HCT116 (cell line): ENCODE data around the gene LCMT2. TPM values are rescaled to one million over a fixed set of nuclear protein-coding genes. Genes with fewer than 3 reads are reported as not detected.

Experiments used
- ATAC-seq: fragments of 200-7000 bp; cut with Tn5 transposase; 2 replicates; pipeline ENCODE4 v1.9.1; 2020; ENCODE audit warnings: mild to moderate bottlenecking, moderate library complexity
- BruUV-seq: library from RNA; stranded (reverse); fragments of 400-500 nt; replicated peaks from 2 replicates; lab custom pipeline; 2021; lab: Mats Ljungman, UMichigan
- CTCF ChIA-PET: fragments of 300-600 bp; sonication (Branson Sonifier 250); formaldehyde crosslinking; loops from one replicate; lab custom pipeline; 2021; ENCODE audit warnings: antibody characterized with exemption; lab: Charles Lee
- POLR2A ChIA-PET: fragments of 300-600, 350-600 bp; sonication (Branson Sonifier 250); formaldehyde crosslinking; loops from one replicate; lab custom pipeline; 2021; ENCODE audit warnings: antibody characterized with exemption; lab: Charles Lee
- RAD21 ChIA-PET, 2 experiments: fragments of 300-600 bp; sonication (Branson Sonifier 250); formaldehyde crosslinking; loops; one replicate each; lab custom pipeline; 2023; ENCODE audit warnings: low total read pairs in 2 of 2; ENCODE audit not compliant: uncharacterized antibody in 2 of 2, unreplicated experiment in 2 of 2, low non-redundant PET in 1 of 2; lab: Charles Lee
- DNase-seq: peaks from one replicate; pipeline ENCODE4 v3.0.0-alpha.2; 2010; ENCODE audit warnings: low read depth, low spot score
- H2AFZ ChIP-seq: fragments of 200-600 bp; shearing (Covaris generic), sonication (generic); 2 replicates; pipeline ENCODE4 v1.6.1; 2017; ENCODE audit warnings: low read depth, mixed run types, mixed read lengths, antibody characterized with exemption, low read length; ENCODE audit not compliant: poor library complexity, severe bottlenecking
- H3K27ac ChIP-seq: 2 replicates; pipeline ENCODE4 v1.5.1; 2012; ENCODE audit warnings: low read depth, low read length
- H3K27me3 ChIP-seq: fragments of 200-600 bp; sonication (generic); 2 replicates; pipeline ENCODE4 v1.6.1; 2016; ENCODE audit warnings: mixed run types, low read length, mixed read lengths; ENCODE audit not compliant: insufficient read depth
- H3K36me3 ChIP-seq, 2 experiments: fragments of 200-500 bp in 1 of 2; fragments of 200-600 bp in 1 of 2; sonication (Bioruptor generic) in 1 of 2; sonication (generic) in 1 of 2; 2 replicates each; pipeline versions ENCODE4 v1.5.1 to v1.6.1; 2014 to 2016; ENCODE audit warnings: low read length in 2 of 2, inconsistent platforms in 1 of 2, mixed read lengths in 1 of 2, mixed run types in 1 of 2; ENCODE audit not compliant: insufficient read depth in 2 of 2, control insufficient read depth in 1 of 2
- H3K4me1 ChIP-seq, 2 experiments: fragments of 200-600 bp in 1 of 2; sonication (generic) in 1 of 2; 2 replicates each; pipeline versions ENCODE4 v1.5.1 to v1.6.1; 2012 to 2017; ENCODE audit warnings: low read length in 2 of 2, inconsistent platforms in 1 of 2, mild to moderate bottlenecking in 1 of 2, mixed read lengths in 1 of 2, mixed run types in 1 of 2, moderate library complexity in 1 of 2; ENCODE audit not compliant: insufficient read depth in 2 of 2, control insufficient read depth in 1 of 2
- H3K4me2 ChIP-seq: fragments of 200-600 bp; sonication (generic); 2 replicates; pipeline ENCODE4 v1.6.1; 2017; ENCODE audit warnings: mixed run types, low read length, mixed read lengths
- H3K4me3 ChIP-seq, 2 experiments: fragments of 200-600 bp in 1 of 2; sonication (generic) in 1 of 2; replicated peaks in 1 of 2; 2 replicates each; pipeline ENCODE4 v1.5.1; 2011 to 2016; ENCODE audit warnings: low read length in 2 of 2, control low read depth in 1 of 2, low read depth in 1 of 2, mild to moderate bottlenecking in 1 of 2, mixed read lengths in 1 of 2, mixed run types in 1 of 2
- H3K79me2 ChIP-seq: fragments of 200-600 bp; sonication (generic); 2 replicates; pipeline ENCODE4 v1.6.1; 2017; ENCODE audit warnings: mild to moderate bottlenecking, mixed run types, low read length, moderate library complexity, mixed read lengths; ENCODE audit not compliant: insufficient read depth
- H3K9ac ChIP-seq: fragments of 200-600 bp; sonication (generic); 2 replicates; pipeline ENCODE4 v1.6.1; 2016; ENCODE audit warnings: low read length, mixed read lengths
- H3K9me2 ChIP-seq: fragments of 200-600 bp; sonication (generic), shearing (Covaris generic); 2 replicates; pipeline ENCODE4 v1.6.1; 2017; ENCODE audit warnings: mixed run types, mild to moderate bottlenecking, moderate library complexity; ENCODE audit not compliant: insufficient read depth
- H3K9me3 ChIP-seq, 2 experiments: fragments of 200-500 bp in 1 of 2; fragments of 200-600 bp in 1 of 2; sonication (Bioruptor generic) in 1 of 2; sonication (generic) in 1 of 2; 2 replicates each; pipeline ENCODE4 v1.6.1; 2014 to 2017; ENCODE audit warnings: low read length in 2 of 2, mixed read lengths in 2 of 2, inconsistent platforms in 1 of 2, low read depth in 1 of 2, mild to moderate bottlenecking in 1 of 2, mixed run types in 1 of 2, moderate library complexity in 1 of 2; ENCODE audit not compliant: control insufficient read depth in 1 of 2, insufficient read depth in 1 of 2
- H4K20me1 ChIP-seq: fragments of 200-600 bp; sonication (generic), shearing (Covaris generic); 2 replicates; pipeline ENCODE4 v1.6.1; 2017; ENCODE audit warnings: mixed run types, mild to moderate bottlenecking, moderate library complexity; ENCODE audit not compliant: insufficient read depth
- CTCF ChIP-seq, 3 experiments: fragments of 200-600 bp in 1 of 3; sonication (generic) in 1 of 3; IDR thresholded peaks in 2 of 3; conservative IDR thresholded peaks in 1 of 3; 2 replicates each; pipeline ENCODE4 v1.5.1; 2012 to 2017; ENCODE audit warnings: low read depth in 2 of 3, low read length in 2 of 3, antibody characterized with exemption in 1 of 3, borderline replicate concordance in 1 of 3, control low read depth in 1 of 3, mild to moderate bottlenecking in 1 of 3, mixed read lengths in 1 of 3, mixed run types in 1 of 3, moderate library complexity in 1 of 3; ENCODE audit not compliant: insufficient read depth in 1 of 3
- EGR1 ChIP-seq: IDR thresholded peaks from 2 replicates; pipeline ENCODE4 v1.6.1; 2012; ENCODE audit warnings: low read depth
- ELF1 ChIP-seq: IDR thresholded peaks from 2 replicates; pipeline ENCODE4 v1.6.1; 2012; ENCODE audit warnings: low read depth, borderline replicate concordance
- EZH2 ChIP-seq: fragments of 200-600 bp; sonication (generic); IDR thresholded peaks from 2 replicates; pipeline ENCODE4 v1.6.1; 2017; ENCODE audit warnings: antibody characterized with exemption, mixed run types
- EZH2phosphoT487 ChIP-seq: fragments of 200-600 bp; IDR thresholded peaks from 2 replicates; pipeline ENCODE4 v1.6.1; 2018; ENCODE audit warnings: antibody characterized with exemption, borderline replicate concordance
- FOSL1 ChIP-seq: IDR thresholded peaks from 2 replicates; pipeline ENCODE4 v1.6.1; 2012; ENCODE audit warnings: low read depth
- MAX ChIP-seq: IDR thresholded peaks from 2 replicates; pipeline ENCODE4 v1.6.1; 2012
- SIN3A ChIP-seq: IDR thresholded peaks from 2 replicates; pipeline ENCODE4 v1.6.1; 2012; ENCODE audit warnings: low read depth
- SRF ChIP-seq: IDR thresholded peaks from 2 replicates; pipeline ENCODE4 v1.6.1; 2012; ENCODE audit warnings: low read depth
- YY1 ChIP-seq: IDR thresholded peaks from 2 replicates; pipeline ENCODE4 v1.6.1; 2011; ENCODE audit warnings: low read length, low read depth, moderate library complexity, mild to moderate bottlenecking; ENCODE audit not compliant: insufficient replicate concordance; ENCODE audit errors: extremely low read depth
- ZBTB33 ChIP-seq: IDR thresholded peaks from 2 replicates; pipeline ENCODE4 v1.6.1; 2011; ENCODE audit warnings: mild to moderate bottlenecking, low read length, moderate library complexity; ENCODE audit not compliant: insufficient replicate concordance; ENCODE audit errors: extremely low read depth
- intact Hi-C: fragments of 100-400 bp; cut with micrococcal nuclease; formaldehyde crosslinking; loops from 2 replicates; pipeline ENCODE4 v1.10.0; 2022
- total RNA-seq: library from RNA; stranded (reverse); gene quantifications from one replicate; pipeline ENCODE4 v1.2.1, GENCODE V29; 2021; ENCODE audit not compliant: unreplicated experiment

Gene LCMT2
- total RNA-seq, 1 experiment from 2014 or later, result 4.7 TPM

- Histone ChIP-seq H3K79me2 (no peaks in the 10 kb centered on the region), H3K9ac (no peak overlapping the region), H4K20me1 (no peaks in the 10 kb centered on the region), H3K9me3 (no peaks in the 10 kb centered on the region), H3K27ac (no peak overlapping the region), H3K27me3 (no peaks in the 10 kb centered on the region), H3K36me3 (no peaks in the 10 kb centered on the region), H3K4me1 (no peaks in the 10 kb centered on the region), H3K4me2 (no peak overlapping the region), H3K4me3 (no peak overlapping the region), H3K9me2 (no peaks in the 10 kb centered on the region), H2AFZ (no peak overlapping the region)
- ChIA-PET POLR2A (no interaction called here), RAD21 (no interaction called here), CTCF (no interaction called here)
- intact Hi-C loops, result loop anchor here (5.0 to 10.0 kb wide), 4 partner anchors 94 to 576 kb away; partner anchors contain the start of genes CCNDBP1, CDAN1 and TTBK2
- DNase-seq (no peak), ATAC-seq (no peak)
- TF ChIP-seq SIN3A (no peak), ZBTB33 (no peak), EZH2 (no peak), SRF (no peak)
- BruUV-seq, result no TSS peak
These were observed 49.4 kb downstream of the LCMT2 start for GRCh38 chr15:43280996-43281395.

GRCh38 chr15:43279496-43279895 is 50.9 kb downstream of the LCMT2 start:
- H3K27ac ChIP-seq, result no peak overlapping the region
- CTCF ChIA-PET, result no interaction called here
- intact Hi-C loops, result no loop called here
- no peak overlapping the region for H2AFZ ChIP-seq
- no peak for ATAC-seq
- RAD21 ChIA-PET, result no interaction called here
- H3K9ac ChIP-seq, result no peak overlapping the region
- POLR2A ChIA-PET, result no interaction called here
- no peaks in the 10 kb centered on the region for H3K9me3 ChIP-seq
- H3K9me2 ChIP-seq, result no peaks in the 10 kb centered on the region
- H4K20me1 ChIP-seq, result no peaks in the 10 kb centered on the region
- no peak for DNase-seq
- H3K4me1 ChIP-seq, result no peaks in the 10 kb centered on the region
- H3K36me3 ChIP-seq, result no peaks in the 10 kb centered on the region
- TF ChIP-seq FOSL1, result no peak
- no peak for TF ChIP-seq MAX
- TF ChIP-seq EZH2phosphoT487, result no peak
- TF ChIP-seq EGR1, result no peak
- no peak for TF ChIP-seq YY1
- no peak for TF ChIP-seq ELF1
- TF ChIP-seq CTCF (IDR thresholded peaks at IDR 0.05 in 2 of 3, conservative IDR thresholded peaks at IDR 0.05 in 1 of 3; ENCODE audit: borderline replicate concordance in 1 of 3, insufficient read depth in 1 of 3, low read depth in 2 of 3, low read length in 2 of 3), result no peak
- no peaks in the 10 kb centered on the region for H3K27me3 ChIP-seq
- no peak overlapping the region for H3K4me2 ChIP-seq
- no TSS peak for BruUV-seq
- H3K4me3 ChIP-seq, result no peak overlapping the region
- H3K79me2 ChIP-seq, result no peaks in the 10 kb centered on the region
